Measurements from ENCODE around the gene INSIG1. TPM values are rescaled to one million over a fixed set of nuclear protein-coding genes. Genes with fewer than 3 reads are reported as not detected.
A peak's percentile ranks its signal among the peaks of the same experiment; 100 is the strongest.

The INSIG1 gene
- total RNA-seq: 10 to 100 TPM; 37.3 to 42.3 TPM
- long read RNA-seq, transcript INSIG1-201 (6 exons, 3,010 nt): major isoform, 38 of 53 reads
- long read RNA-seq, partial matches to known transcripts: 5 of 53 reads
- long read RNA-seq, other reads (novel, unspliced or antisense): 9 of 53 reads

GRCh38 chr7:155297517-155298287, at the start of gene INSIG1:
TSS of gene INSIG1 (plus strand) at chr7:155297878. CDS start at chr7:155298286, 408 bp downstream.
- DNase-seq: peak; percentile 91
- ATAC-seq: peak; percentile 91 to 94
- intact Hi-C loops (cut with DNase I): loop anchor here (5.0 kb wide), 2 partner anchors 40 to 95 kb away; no protein-coding TSS in a partner anchor

DNA sequence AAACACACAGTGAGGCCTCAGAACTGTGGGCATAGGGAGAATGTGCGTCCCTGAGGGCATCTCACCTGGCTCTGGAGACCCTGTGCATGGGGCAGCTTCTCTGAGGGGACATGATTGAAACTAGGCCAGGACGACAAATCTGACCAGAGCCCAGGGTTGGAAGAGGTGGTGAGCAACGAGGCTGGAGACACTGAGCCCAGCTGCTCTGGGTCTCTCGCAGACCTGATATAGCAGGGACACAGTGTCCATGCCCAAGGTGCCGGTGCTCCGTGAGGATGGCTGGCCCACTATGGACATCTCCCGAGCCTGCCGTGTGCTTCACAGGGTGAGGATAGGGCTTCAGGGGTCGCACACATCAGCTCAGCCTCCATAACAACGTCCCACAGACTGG, 49.3 kb upstream of the INSIG1 start:
- intact Hi-C loops (cut with DNase I): no loop called here
- DNase-seq: no peak
- no peak for ATAC-seq

GRCh38 chr7:155251831-155252230, 45.8 kb upstream of the INSIG1 start:
- intact Hi-C loops (cut with DNase I): no loop called here
- no peak for DNase-seq
- ATAC-seq: peak in 1 of 2 donors; percentile 53

- DNase-seq: no peak
- ATAC-seq: peak in 1 of 2 donors; percentile 71
- intact Hi-C loops (cut with DNase I): no loop called here
Measured at GRCh38 chr7:155252444-155252887, 45.2 kb upstream of the INSIG1 start.

- no peak for ATAC-seq
- intact Hi-C loops (cut with DNase I): no loop called here
- no peak for DNase-seq
Measured at GRCh38 chr7:155252892-155253501, 44.7 kb upstream of the INSIG1 start.

- intact Hi-C loops (cut with DNase I): no loop called here
- DNase-seq: no peak
- ATAC-seq: peak in 1 of 2 donors; percentile 34
Measured at GRCh38 chr7:155254018-155254417, 43.7 kb upstream of the INSIG1 start.

GRCh38 chr7:155255071-155255470, 42.6 kb upstream of the INSIG1 start:
- no peak for DNase-seq
- no peak for ATAC-seq
- intact Hi-C loops (cut with DNase I): loop anchor here in 1 of 2 donors (5.0 kb wide), 2 partner anchors 42 to 48 kb away; partner anchors contain the start of gene INSIG1

DNA sequence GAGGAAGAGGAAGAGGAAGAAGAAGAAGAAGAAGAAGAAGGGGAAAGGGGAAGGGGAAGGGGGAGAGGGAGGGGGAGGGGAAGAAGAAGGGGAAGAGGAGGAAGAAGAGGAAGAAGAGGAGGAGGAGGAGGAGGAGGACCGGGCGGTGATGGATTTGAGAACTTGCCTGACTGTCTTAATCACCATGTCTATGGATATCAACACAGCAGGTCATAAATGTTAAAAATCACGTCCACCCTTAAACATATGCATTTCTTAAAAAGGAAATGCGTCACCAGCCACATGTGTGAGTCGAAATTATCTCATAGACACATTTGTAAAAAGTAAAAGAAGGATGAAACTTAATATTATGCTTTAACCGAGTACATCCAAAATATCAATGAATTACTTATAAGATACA, 42.1 kb upstream of the INSIG1 start:
- DNase-seq: no peak
- intact Hi-C loops (cut with DNase I): loop anchor here in 1 of 2 donors (5.0 kb wide), 2 partner anchors 42 to 48 kb away; partner anchors contain the start of gene INSIG1
- no peak for ATAC-seq

DNA sequence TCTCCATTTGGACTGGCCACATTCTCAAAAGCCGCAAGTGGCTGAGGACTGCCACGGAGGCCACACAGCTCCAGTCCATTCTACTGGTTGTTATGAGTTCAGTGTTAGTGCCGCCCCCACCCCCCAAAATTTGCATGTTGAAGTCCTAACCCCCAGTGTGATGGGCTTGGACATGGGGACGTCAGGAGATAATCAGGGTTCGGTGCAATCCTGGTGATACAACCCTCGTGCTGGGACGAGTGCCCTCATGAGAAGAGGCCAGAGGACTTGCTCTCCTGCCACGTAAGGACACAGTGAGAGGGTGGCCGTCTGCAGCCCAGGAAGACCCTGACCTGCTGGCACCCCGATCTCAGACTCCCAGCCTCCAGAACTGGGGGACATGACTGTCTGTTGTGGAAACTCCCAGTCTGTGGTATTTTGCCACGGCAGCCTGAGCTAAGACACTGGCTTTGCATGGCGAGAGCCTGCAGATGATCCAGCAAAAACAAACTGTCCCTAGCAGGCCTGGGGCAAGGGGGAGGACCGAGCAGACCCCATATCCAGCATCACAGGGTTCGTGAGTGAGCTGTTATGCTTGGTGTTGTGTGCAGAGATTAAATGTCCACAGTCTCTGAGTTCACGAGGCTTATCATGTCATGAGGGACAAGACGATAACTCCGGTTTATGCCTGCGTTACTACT, 41.5 kb upstream of the INSIG1 start:
- DNase-seq (no peak), ATAC-seq (no peak)
- intact Hi-C loops (cut with DNase I): loop anchor here in 1 of 2 donors (5.0 kb wide), 2 partner anchors 41 to 49 kb away; partner anchors contain the start of gene INSIG1

GRCh38 chr7:155256761-155257481, 40.8 kb upstream of the INSIG1 start:
- no peak for DNase-seq
- intact Hi-C loops (cut with DNase I): loop anchor here in 1 of 2 donors (5.0 kb wide), 2 partner anchors 40 to 50 kb away; partner anchors contain the start of gene INSIG1
- ATAC-seq: no peak

DNA sequence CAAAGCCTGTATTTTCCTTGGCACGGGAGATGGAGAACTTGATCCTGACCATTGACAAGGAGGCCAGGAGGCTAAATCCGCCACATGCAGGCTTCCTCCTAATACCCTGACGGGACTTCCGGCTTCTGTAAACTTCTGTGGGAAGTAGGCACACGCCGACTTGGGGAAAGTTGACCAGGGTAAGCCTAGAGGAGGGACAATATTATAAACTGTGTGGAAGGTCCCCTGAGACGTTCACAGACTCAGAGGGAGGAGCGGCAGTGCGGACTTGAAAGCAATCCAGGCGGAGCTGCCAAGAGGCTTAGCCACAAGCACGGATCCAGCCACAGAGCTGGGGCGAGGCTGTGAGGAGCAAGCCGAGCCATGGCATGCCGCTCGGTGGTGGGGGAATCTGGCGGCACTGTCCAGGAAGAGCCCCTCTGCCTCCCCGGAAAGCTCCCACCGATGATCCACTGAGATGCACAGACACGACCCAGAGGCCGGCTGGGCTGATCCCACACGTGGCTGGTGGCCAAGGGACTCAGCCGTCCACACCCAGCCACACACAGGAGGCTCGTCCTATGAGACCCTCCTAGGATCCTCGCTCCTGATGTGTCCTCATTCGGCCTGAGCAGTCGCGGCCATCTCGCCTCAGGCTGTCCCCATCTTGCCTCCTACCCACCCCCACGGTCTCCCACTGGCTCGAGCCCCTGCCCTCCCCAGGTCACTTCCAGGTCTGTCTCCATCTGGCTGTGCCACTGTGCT, 40.0 kb upstream of the INSIG1 start:
- intact Hi-C loops (cut with DNase I): loop anchor here in 1 of 2 donors (5.0 kb wide), 2 partner anchors 40 to 50 kb away; partner anchors contain the start of gene INSIG1
- DNase-seq (peak; percentile 84), ATAC-seq (peak; percentile 86 to 89)

DNA sequence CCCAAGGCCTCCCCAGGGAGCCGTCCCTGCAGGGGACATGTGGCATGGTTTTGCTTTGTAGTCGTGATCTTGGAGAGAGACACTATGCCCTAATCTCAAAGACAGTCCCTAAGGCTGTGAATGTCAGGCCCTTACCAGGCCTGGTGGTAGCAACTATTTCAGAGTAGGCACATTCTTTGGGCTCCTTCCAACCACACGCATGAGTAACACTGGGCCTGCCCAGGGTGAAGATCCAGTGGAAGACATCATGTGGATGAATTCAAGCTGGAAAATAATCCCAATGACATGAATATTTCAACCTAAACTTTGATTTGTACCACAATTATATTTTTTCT, 39.5 kb upstream of the INSIG1 start:
- ATAC-seq: peak; percentile 76 to 86
- intact Hi-C loops (cut with DNase I): loop anchor here in 1 of 2 donors (5.0 kb wide), 2 partner anchors 39 to 51 kb away; partner anchors contain the start of gene INSIG1
- peak; percentile 55 for DNase-seq

GRCh38 chr7:155259866-155260497, 37.7 kb upstream of the INSIG1 start:
- intact Hi-C loops (cut with DNase I): loop anchor here in 1 of 2 donors (5.0 kb wide), 2 partner anchors 37 to 53 kb away; partner anchors contain the start of gene INSIG1
- ATAC-seq: no peak
- DNase-seq: no peak

- intact Hi-C loops (cut with DNase I): no loop called here
- DNase-seq (no peak), ATAC-seq (no peak)
Measured at GRCh38 chr7:155260498-155260872, 37.2 kb upstream of the INSIG1 start.

- no peak for ATAC-seq
- DNase-seq: no peak
- intact Hi-C loops (cut with DNase I): no loop called here
Measured at GRCh38 chr7:155261031-155261985, 36.4 kb upstream of the INSIG1 start.

- ATAC-seq: no peak
- intact Hi-C loops (cut with DNase I): no loop called here
- DNase-seq: no peak
Measured at GRCh38 chr7:155262031-155262430, 35.6 kb upstream of the INSIG1 start.
